ENCODE results near the gene SUMO4.

SUMO4 gene

GRCh38 chr6:149409617-149410016, 9.6 kb downstream of the SUMO4 start:
- Histone ChIP-seq H3K4me3 (ENCODE audit: insufficient read depth, low read depth, low read length) (no peak overlapping the region), H3K9me3 (ENCODE audit: control insufficient read depth, low read length) (no peaks in the 10 kb centered on the region), H3K36me3 (ENCODE audit: control insufficient read depth, insufficient read depth, low read length) (no peaks in the 10 kb centered on the region), H3K27ac (ENCODE audit: insufficient read depth, low read depth, low read length, poor library complexity, severe bottlenecking) (no peak overlapping the region), H3K27me3 (ENCODE audit: control insufficient read depth, insufficient read depth, low read length, poor library complexity, severe bottlenecking) (no peaks in the 10 kb centered on the region), H3K4me1 (ENCODE audit: control insufficient read depth, insufficient read depth, low read length) (no peaks in the 10 kb centered on the region)
- WGBS, 2 experiments, result 98% methylated on average over 3 of the region's 3 CpGs

DNA sequence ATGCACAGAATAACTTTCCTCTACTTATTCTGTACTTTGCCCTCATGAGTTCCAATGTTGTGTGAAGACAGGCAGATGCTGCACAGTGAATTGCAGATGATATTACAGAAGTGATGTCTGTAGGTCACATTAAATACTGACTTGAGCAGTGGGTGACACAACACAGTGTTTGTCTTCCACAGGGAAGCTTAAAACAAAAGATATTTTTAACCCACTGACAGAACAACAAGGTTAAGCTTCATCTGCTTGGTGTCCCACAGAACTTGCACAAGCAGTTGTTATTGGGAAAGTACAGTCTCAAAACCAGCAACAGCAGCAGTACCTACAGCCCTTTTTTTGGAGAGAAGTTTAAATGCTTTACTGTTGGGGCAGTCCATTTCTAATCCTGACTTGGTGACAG, 10.5 kb downstream of the SUMO4 start:
- no peak overlapping the region for H3K27ac ChIP-seq (ENCODE audit: insufficient read depth, low read depth, low read length, poor library complexity, severe bottlenecking)
- no peak overlapping the region for H3K4me3 ChIP-seq (ENCODE audit: insufficient read depth, low read depth, low read length)
- no peaks in the 10 kb centered on the region for H3K27me3 ChIP-seq (ENCODE audit: control insufficient read depth, insufficient read depth, low read length, poor library complexity, severe bottlenecking)
- H3K36me3 ChIP-seq (ENCODE audit: control insufficient read depth, insufficient read depth, low read length), result no peaks in the 10 kb centered on the region
- H3K4me1 ChIP-seq (ENCODE audit: control insufficient read depth, insufficient read depth, low read length), result no peaks in the 10 kb centered on the region
- no peaks in the 10 kb centered on the region for H3K9me3 ChIP-seq (ENCODE audit: control insufficient read depth, low read length)

- Histone ChIP-seq H3K36me3 (ENCODE audit: control insufficient read depth, insufficient read depth, low read length) (no peaks in the 10 kb centered on the region), H3K27ac (ENCODE audit: insufficient read depth, low read depth, low read length, poor library complexity, severe bottlenecking) (no peak overlapping the region), H3K27me3 (ENCODE audit: control insufficient read depth, insufficient read depth, low read length, poor library complexity, severe bottlenecking) (no peaks in the 10 kb centered on the region), H3K4me3 (ENCODE audit: insufficient read depth, low read depth, low read length) (no peak overlapping the region), H3K9me3 (ENCODE audit: control insufficient read depth, low read length) (no peaks in the 10 kb centered on the region), H3K4me1 (ENCODE audit: control insufficient read depth, insufficient read depth, low read length) (no peaks in the 10 kb centered on the region)
- 86 to 97% methylated on average over 4 of the region's 4 CpGs for WGBS, 2 experiments
These were observed 13.9 kb downstream of the SUMO4 start for GRCh38 chr6:149414009-149414408.

DNA sequence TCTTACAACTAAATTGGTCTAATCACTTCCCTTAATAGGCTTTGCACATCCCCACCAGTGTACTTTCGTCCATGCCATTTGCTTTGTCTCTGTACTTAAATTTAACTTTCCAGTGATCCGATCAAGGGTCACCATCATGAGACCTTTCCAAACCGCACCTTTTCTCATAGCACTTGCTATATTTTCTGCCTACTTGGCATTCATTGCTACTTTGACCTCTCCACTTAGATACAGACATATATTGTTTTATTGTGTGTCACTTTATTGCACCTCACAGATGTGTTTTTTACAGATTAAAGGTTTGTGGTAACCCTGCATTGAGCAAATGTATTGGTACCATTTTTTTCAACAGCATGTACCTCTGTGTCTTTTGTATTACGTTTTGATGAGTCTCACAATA, 14.8 kb downstream of the SUMO4 start:
- Histone ChIP-seq H3K4me1 (ENCODE audit: control insufficient read depth, insufficient read depth, low read length) (no peaks in the 10 kb centered on the region), H3K27ac (ENCODE audit: insufficient read depth, low read depth, low read length, poor library complexity, severe bottlenecking) (no peak overlapping the region), H3K9me3 (ENCODE audit: control insufficient read depth, low read length) (no peaks in the 10 kb centered on the region), H3K27me3 (ENCODE audit: control insufficient read depth, insufficient read depth, low read length, poor library complexity, severe bottlenecking) (no peaks in the 10 kb centered on the region), H3K36me3 (ENCODE audit: control insufficient read depth, insufficient read depth, low read length) (no peaks in the 10 kb centered on the region), H3K4me3 (ENCODE audit: insufficient read depth, low read depth, low read length) (no peak overlapping the region)
- 89 to 95% methylated on average over 3 to 4 of the region's 4 CpGs for WGBS, 2 experiments

- Histone ChIP-seq H3K4me1 (ENCODE audit: control insufficient read depth, insufficient read depth, low read length) (peaks cover 11% of the 10 kb centered on the region), H3K36me3 (ENCODE audit: control insufficient read depth, insufficient read depth, low read length) (no peaks in the 10 kb centered on the region), H3K4me3 (ENCODE audit: insufficient read depth, low read depth, low read length) (no peak overlapping the region), H3K27ac (ENCODE audit: insufficient read depth, low read depth, low read length, poor library complexity, severe bottlenecking) (no peak overlapping the region), H3K9me3 (ENCODE audit: control insufficient read depth, low read length) (no peaks in the 10 kb centered on the region), H3K27me3 (ENCODE audit: control insufficient read depth, insufficient read depth, low read length, poor library complexity, severe bottlenecking) (no peaks in the 10 kb centered on the region)
- 95 to 96% methylated on average over 13 of the region's 13 CpGs for WGBS, 2 experiments
These were observed 19.8 kb downstream of the SUMO4 start for GRCh38 chr6:149419696-149420404.

GRCh38 chr6:149421132-149421531, 21.1 kb downstream of the SUMO4 start:
- 89 to 97% methylated on average over 4 to 5 of the region's 5 CpGs for WGBS, 2 experiments
- Histone ChIP-seq H3K36me3 (ENCODE audit: control insufficient read depth, insufficient read depth, low read length) (no peaks in the 10 kb centered on the region), H3K9me3 (ENCODE audit: control insufficient read depth, low read length) (no peaks in the 10 kb centered on the region), H3K4me3 (ENCODE audit: insufficient read depth, low read depth, low read length) (no peak overlapping the region), H3K27me3 (ENCODE audit: control insufficient read depth, insufficient read depth, low read length, poor library complexity, severe bottlenecking) (no peaks in the 10 kb centered on the region), H3K27ac (ENCODE audit: insufficient read depth, low read depth, low read length, poor library complexity, severe bottlenecking) (no peak overlapping the region), H3K4me1 (ENCODE audit: control insufficient read depth, insufficient read depth, low read length) (peaks cover 11% of the 10 kb centered on the region)

GRCh38 chr6:149422581-149422980, 22.5 kb downstream of the SUMO4 start:
- Histone ChIP-seq H3K4me3 (ENCODE audit: insufficient read depth, low read depth, low read length) (no peak overlapping the region), H3K4me1 (ENCODE audit: control insufficient read depth, insufficient read depth, low read length) (peaks cover 11% of the 10 kb centered on the region), H3K9me3 (ENCODE audit: control insufficient read depth, low read length) (no peaks in the 10 kb centered on the region), H3K36me3 (ENCODE audit: control insufficient read depth, insufficient read depth, low read length) (no peaks in the 10 kb centered on the region), H3K27ac (ENCODE audit: insufficient read depth, low read depth, low read length, poor library complexity, severe bottlenecking) (no peak overlapping the region), H3K27me3 (ENCODE audit: control insufficient read depth, insufficient read depth, low read length, poor library complexity, severe bottlenecking) (no peaks in the 10 kb centered on the region)
- 91 to 98% methylated on average over 4 of the region's 4 CpGs for WGBS, 2 experiments

DNA sequence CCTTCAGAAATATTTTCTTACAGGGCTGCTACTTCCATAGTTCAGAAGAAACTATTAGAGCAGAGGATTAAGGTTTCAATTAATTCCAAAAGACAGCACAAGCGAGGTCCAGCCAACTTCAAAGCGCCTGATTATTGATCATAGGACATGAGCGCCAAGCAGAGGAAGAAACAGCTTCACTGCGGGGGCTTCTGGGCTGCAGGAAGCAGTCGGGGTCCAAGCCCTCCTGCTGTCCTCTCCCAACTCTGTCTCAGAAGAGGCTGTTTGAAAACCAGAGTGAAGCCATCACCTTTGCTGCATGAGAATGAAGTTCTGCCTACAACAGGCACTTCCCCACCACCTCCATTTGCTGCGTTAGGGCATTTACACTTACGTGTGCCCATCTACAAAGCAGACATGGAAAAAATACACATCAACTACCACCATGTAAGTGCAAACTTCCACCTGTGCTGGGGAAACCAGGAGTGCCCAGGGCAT, 23.9 kb downstream of the SUMO4 start:
- no peaks in the 10 kb centered on the region for H3K36me3 ChIP-seq (ENCODE audit: control insufficient read depth, insufficient read depth, low read length)
- WGBS, 2 experiments, result 53 to 57% methylated on average over 7 of the region's 7 CpGs
- no peak overlapping the region for H3K4me3 ChIP-seq (ENCODE audit: insufficient read depth, low read depth, low read length)
- no peaks in the 10 kb centered on the region for H3K27me3 ChIP-seq (ENCODE audit: control insufficient read depth, insufficient read depth, low read length, poor library complexity, severe bottlenecking)
- no peaks in the 10 kb centered on the region for H3K9me3 ChIP-seq (ENCODE audit: control insufficient read depth, low read length)
- H3K27ac ChIP-seq (ENCODE audit: insufficient read depth, low read depth, low read length, poor library complexity, severe bottlenecking), result no peak overlapping the region
- peaks cover 16% of the 10 kb centered on the region for H3K4me1 ChIP-seq (ENCODE audit: control insufficient read depth, insufficient read depth, low read length)

- Histone ChIP-seq H3K9me3 (ENCODE audit: control insufficient read depth, low read length) (no peaks in the 10 kb centered on the region), H3K4me1 (ENCODE audit: control insufficient read depth, insufficient read depth, low read length) (peaks cover 21% of the 10 kb centered on the region), H3K27me3 (ENCODE audit: control insufficient read depth, insufficient read depth, low read length, poor library complexity, severe bottlenecking) (no peaks in the 10 kb centered on the region), H3K27ac (ENCODE audit: insufficient read depth, low read depth, low read length, poor library complexity, severe bottlenecking) (no peak overlapping the region), H3K4me3 (ENCODE audit: insufficient read depth, low read depth, low read length) (no peak overlapping the region), H3K36me3 (ENCODE audit: control insufficient read depth, insufficient read depth, low read length) (no peaks in the 10 kb centered on the region)
- WGBS, 2 experiments, result 95% methylated on average over 8 of the region's 8 CpGs
These were observed 25.2 kb downstream of the SUMO4 start for GRCh38 chr6:149425224-149425623.

GRCh38 chr6:149425754-149426153, 25.7 kb downstream of the SUMO4 start:
- peaks cover 21% of the 10 kb centered on the region for H3K4me1 ChIP-seq (ENCODE audit: control insufficient read depth, insufficient read depth, low read length)
- H3K27me3 ChIP-seq (ENCODE audit: control insufficient read depth, insufficient read depth, low read length, poor library complexity, severe bottlenecking), result no peaks in the 10 kb centered on the region
- WGBS, 2 experiments, result 92 to 96% methylated on average over 5 of the region's 5 CpGs
- no peak overlapping the region for H3K4me3 ChIP-seq (ENCODE audit: insufficient read depth, low read depth, low read length)
- no peak overlapping the region for H3K27ac ChIP-seq (ENCODE audit: insufficient read depth, low read depth, low read length, poor library complexity, severe bottlenecking)
- H3K9me3 ChIP-seq (ENCODE audit: control insufficient read depth, low read length), result no peaks in the 10 kb centered on the region
- H3K36me3 ChIP-seq (ENCODE audit: control insufficient read depth, insufficient read depth, low read length), result no peaks in the 10 kb centered on the region

Measured in ectodermal cell (in vitro differentiated cells).